GM18861 (cell line): ENCODE measurements around the gene TTC28.

Experiments used
- ATAC-seq: cut with Tn5 transposase; IDR thresholded peaks from one replicate; pipeline ENCODE4 v1.9.1; 2021; ENCODE audit not compliant: unreplicated experiment

The TTC28 gene

DNA sequence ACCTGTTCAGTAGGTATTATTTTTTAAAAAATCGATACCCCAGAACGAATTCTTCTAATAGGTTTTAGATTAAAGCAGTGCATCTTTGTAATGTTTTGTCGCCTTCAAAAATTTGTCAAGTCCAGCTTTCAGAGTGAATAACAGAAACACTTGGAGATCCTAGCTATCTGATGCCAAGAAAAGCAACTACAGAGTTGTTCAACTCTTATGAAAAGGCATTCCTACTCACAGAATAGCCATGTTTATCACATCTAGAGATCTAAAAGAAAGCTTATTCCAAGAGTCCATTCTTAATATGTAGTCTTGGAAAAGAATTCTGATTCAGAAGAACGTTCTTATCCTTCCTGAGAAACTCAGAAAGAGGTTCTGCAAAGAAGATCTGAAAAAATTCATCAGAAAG is 268.5 kb downstream of the TTC28 start:
- ATAC-seq = no peak

DNA sequence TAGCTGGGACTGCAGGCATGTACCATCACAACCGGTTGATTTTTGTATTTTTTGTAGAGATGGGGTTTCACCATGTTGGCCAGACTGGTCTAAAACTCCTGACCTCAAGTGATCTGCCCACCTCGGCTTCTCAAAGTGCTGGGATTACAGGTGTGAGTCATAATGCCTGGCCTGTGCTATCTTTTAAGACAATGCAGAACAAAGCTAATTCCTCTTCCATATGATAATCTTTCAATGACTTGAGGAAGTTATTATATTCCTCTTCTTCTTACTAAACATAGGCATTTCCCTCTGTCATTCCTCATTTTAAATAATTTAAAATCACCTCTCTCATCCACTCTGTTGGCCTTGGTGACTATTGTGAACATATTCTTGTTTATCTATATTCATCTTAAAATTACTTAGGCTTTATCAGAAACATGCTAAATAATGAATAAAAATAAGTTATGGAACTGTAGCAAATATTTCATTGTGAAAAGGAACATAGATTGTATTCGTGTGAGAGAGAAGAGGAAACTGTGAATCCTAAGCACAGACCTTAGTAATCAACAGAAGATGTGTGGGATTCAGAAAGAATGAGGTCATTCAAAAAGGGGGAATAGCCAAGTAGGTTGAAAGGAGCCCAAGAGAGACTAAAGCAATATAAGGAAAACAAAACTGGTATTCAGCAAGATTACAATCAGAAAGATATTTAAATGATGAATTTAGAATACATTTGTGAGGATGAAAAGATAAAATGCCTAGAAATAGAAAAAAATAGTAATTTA is 269.4 kb downstream of the TTC28 start:
- ATAC-seq = no peak

DNA sequence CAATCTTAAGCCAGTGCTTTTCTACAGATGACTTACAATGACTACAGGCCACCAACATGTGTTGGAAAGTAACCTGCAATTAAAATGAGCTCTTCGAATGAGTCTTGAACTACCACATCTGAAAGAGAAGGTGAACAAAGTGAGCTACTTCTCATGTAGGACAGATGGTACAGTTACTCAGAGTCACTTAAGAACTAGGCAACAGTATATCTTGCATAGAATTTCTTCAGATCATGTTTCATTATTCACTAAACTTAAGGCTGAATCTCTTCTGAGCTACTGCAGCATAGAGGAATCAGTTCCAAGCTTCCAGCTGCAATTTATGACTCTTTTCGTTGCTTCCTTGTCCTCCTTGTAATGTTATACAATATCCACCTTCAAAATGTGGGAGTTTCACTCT is 270.9 kb downstream of the TTC28 start:
- ATAC-seq = no peak

DNA sequence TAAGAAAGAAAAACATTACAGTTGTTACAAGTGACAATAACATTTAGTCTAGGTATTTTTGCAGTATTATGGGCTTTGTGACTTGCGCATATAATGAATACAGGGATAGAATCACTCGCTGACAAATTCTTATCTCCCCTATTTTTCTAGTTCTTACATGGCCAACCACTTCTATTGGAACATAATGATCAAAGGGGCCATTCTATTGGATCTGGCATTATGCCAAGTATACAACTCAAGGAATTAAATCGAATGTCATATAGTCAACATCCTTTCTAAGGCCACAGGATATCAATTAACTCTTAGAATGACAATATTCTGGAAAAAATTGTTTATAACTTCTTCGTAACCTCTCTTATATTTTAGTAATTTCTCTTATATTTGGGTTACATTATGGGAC is 272.0 kb downstream of the TTC28 start:
- ATAC-seq = no peak

DNA sequence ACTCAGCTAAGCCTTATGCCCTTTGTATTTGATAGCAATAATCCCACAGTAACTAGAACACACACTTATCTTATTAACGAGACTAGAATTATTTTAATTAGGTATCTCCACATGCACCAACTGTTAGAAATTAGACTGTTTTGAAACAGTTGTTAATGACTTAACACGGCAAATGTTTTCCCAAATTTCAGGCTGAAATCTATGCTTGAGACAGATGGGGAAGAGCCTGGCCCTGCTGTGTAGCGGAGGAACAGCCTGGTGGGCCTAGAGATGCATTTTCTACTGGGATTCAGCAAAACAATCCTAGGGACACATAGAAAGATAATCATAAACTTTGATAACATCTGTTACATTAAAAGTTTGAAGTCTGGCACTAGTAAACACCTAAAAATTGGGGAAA is 273.4 kb downstream of the TTC28 start:
- ATAC-seq = no peak

DNA sequence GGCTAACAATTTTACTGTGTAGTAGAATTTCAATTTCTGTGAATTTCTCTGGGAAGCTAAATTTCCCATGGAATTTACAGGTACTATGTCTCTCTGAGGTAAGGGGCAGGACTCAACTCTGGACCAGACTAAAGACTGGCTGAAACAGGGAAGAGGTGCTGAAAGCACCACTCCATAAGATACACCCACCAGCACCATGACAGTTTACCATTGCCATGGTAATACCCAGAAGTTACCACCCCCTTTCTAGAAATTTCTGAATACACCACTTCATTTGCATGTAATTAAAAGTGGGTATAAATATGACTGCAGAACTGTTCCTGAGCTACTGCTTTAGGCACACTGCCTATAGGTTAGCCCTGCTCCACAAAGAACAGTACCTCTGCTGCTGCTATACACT is 274.1 kb downstream of the TTC28 start:
- ATAC-seq = no peak

DNA sequence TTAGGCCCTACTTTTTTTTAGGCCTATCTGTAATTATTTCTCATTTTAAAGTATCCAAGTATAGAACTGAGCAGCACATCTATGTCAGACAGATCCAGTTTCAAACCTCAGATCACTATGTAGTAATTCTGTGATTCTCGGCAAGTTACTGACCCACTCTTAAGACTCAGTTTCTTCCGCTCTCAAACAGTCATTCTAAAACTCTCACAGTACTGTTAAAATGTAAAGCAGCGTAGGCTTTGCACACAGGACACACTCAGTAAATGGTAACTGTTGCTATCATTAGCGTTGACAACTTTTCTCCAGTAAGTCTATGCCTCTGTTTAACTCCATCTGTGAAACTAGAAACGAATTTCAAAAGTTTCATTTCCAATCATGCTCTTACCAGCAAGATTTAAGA is 277.1 kb downstream of the TTC28 start:
- no peak for ATAC-seq

DNA sequence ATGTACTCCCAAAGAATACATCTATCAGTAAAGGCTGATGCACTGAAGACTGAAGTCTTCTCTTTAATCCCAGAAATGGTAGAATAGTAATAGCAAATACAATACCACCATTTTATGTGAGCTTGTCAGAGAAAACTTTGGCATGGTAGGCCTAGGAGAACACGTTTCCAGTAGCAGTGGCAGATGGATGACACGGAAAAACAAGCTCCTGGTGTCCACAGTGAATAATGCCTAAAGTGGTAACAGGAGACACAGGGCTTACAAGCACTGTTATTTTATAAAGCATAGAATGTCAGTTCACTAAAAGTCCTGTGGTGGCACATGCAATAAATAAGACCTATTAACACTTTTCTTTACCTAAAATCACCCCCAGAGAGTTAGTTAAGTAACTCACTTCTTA is 277.6 kb downstream of the TTC28 start:
- ATAC-seq = no peak

DNA sequence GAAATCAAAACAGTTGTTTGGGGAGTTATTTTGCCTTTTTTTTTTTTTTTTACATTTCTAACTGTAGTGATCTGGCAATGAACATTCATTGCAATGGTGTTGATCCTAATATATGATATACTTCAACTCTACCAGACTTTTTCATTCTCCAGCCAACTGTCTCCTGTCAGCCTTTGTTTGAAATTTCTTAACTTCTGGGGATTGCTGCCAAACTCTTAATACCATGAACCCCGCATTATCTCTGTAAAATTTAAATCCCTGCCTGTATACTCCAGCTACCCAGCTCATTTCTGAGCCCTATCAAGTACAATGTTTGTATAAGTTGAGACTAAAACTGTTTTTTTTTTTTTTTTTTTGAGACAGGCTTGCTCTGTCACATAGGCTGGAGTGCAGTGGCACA is 280.7 kb downstream of the TTC28 start:
- ATAC-seq = no peak

DNA sequence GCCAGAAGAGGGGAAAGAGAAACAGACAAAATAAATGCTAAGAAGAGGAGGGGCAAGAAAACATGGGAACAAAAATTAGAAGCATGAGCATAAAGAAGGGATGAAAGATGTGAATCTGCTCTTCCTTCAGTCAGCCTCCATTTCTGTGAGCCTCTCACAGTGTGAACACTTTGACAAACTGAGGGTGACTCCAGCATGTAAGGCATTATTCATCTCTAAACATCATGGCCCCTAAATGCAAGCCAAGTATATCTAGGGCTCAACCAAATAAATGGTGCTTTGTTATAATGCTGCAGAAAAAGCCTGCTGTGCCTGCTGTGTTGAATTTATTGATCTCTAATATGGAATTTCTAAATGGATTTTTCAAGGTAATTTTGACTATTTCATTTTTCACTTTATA is 281.3 kb downstream of the TTC28 start:
- no peak for ATAC-seq

DNA sequence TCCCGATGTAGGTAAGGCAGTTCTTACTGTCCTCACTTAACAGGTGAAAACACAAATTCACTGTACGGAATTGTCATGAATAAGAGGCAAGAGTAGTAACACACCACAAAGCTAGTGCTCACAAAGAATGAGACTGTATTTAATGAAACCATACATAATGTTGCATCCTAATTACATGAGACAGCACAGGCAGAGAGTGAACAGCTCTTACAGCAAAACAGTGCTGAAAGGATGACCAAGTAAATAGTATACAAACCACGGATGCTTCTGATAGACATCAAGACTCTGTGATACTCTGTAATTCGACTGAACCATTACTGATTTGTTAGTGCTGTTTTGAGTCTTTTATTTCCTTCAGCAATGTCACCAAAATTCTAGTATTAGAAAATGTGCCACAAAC is 282.3 kb downstream of the TTC28 start:
- ATAC-seq = no peak

DNA sequence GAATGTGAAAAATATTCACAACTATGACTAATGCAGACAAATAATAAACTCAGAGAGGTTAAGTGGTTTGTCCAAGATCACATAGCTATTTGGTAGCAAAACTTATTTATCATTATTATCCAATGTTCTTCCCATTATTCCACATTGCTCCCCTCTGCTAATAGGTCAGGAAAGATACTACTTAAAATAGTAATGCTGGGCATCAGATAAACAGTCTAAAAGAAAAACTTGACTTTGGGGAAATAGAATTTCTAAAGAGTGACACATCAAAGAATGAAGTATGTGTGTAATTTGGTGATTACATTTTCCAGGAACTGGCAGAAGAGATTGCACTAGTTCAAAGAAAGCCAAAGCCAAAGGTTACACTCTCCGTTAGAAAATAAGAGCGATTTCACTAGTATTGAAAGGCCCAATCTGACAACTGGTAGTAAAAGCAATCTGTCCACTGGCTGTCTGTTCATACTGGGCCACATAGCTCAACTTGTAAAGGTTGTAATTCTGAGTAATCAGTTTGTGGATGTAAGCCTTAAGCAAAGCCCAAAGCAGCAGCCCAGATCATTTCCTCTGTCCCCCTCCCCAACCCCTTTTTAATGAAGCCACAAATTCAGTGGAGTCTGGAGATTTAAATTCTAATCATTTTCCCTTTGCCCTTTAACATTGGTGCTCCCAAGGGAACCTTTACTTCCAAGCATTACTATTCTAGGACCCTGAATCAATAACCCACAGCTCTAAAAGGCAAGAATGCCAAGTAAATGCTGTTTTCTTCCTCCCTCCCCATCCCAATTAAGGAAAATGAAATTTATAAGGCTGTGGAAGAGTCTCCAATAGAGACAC is 283.5 kb downstream of the TTC28 start:
- no peak for ATAC-seq

DNA sequence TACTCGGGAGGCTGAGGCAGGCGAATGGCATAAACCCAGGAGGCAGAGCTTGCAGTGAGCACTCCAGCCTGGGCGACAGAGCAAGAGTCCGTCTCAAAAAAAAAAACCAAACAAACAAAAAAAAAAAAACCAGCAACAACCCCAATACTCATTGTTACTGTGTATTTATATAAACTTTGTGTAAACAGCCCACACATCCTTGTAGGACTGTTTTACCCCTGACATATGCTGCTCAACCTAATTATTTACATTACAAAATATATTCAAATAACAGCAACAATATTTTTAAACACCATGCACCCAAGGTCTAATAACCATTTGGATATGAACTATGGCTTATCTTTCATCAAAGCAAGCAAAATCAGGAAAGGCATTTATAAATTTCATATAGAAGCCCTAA is 284.1 kb downstream of the TTC28 start:
- ATAC-seq = no peak

DNA sequence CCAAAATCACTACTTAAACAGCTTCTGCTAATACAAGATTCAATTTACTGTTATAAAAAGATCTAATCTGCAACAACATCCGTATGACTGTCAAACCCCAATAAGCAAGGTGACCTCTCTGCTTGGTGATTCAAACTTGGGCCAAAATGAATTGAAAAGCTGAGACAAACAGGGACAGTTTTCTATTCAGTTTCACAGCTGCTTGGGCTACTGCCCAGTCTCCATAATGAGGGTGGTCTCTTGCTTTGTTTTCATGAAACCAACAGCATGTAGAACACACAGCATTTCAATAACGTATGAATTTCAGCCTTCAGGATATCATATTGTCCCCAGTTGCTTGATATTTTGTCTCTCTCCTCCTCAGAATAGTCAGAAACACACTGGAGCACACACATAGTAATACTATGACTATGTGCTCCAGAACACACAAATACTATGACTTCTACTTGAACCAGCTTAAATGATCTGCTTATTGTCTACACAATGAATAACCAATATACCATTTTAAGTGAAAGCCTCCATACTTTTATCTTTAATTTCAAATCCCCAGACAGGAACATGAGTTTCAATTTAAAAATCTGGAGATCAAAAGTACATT is 285.0 kb downstream of the TTC28 start:
- ATAC-seq = no peak

DNA sequence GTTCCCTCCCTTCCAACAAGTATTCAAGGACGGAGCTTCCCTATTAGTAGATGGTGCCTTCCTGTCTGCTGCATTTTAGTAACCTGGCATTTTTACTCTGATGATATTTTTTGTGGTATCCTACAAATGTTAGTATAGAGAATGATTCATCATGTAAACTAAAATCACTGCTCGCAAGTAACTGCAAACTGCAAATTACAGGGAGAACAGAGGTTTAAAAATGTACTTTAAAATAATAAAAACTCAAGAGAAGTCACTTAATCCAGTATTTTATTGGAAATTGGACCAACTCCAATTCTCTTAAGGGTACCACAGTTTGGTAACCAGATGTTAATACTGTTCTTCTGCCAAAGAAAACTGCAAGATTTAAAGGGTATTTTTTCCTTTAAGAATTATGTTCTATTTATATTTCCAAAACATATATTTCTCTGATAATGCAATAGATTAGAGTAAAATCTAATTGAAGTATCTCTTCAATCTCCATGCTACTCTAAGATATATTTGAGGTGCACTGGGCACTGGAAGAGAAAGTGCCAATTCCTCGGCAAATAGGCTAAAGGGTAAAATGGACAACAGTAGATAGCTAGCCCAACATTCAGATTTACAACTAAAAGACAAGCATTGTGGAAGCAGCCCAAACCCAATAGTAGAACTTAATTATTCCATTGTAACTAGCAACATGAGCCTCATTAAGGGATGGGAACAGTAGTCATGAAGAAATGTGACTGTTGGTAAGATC is 298.0 kb downstream of the TTC28 start:
- no peak for ATAC-seq

DNA sequence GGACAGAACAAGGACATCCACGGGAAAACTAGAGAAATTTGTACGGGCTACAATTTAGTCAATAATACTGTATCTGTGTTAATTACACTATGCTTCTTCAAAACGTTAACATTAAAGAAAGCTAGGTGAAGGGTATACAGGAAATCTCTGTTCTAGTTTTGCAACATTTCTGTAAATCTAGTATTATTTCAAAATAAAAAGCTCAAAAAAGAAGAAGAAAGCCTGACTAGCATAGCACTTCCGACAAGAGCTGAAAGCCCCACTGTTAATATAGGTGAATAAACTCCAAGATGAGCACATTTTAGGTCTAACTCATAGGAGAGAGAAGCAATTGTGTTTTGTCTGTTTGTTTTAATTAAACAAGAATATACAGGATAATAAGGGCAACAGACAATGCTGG is 299.7 kb downstream of the TTC28 start:
- no peak for ATAC-seq

DNA sequence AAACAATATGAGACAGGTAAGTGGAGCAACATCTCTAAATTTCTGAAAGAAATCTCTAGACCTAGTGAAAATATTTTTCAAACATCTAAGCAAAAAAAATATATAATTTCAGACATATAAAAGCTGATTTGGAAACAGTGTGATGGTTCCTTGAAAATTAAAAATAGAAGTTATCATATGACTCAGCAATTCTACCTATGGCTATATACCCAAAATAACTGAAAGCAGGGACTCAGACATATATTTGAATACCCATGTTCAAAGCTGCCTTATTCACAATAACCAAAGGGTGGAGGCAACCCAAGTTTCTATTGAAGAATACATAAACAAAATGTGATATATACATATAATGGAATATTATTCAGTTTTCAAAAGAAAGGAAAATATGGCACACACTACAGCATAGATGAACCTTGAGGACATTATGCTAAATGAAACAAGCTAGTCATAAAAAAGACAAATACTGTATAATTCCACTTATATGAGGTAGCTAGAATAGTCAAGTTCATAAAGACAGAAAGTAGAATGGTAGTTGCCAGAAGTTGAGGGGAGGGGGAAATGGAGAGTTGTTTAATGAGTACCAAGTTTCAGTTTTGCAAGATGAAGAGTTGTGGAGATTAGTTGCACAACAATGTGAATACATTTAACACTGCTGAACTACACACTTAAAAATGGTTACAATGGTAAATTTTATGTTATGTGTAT is 300.4 kb downstream of the TTC28 start:
- ATAC-seq = no peak

DNA sequence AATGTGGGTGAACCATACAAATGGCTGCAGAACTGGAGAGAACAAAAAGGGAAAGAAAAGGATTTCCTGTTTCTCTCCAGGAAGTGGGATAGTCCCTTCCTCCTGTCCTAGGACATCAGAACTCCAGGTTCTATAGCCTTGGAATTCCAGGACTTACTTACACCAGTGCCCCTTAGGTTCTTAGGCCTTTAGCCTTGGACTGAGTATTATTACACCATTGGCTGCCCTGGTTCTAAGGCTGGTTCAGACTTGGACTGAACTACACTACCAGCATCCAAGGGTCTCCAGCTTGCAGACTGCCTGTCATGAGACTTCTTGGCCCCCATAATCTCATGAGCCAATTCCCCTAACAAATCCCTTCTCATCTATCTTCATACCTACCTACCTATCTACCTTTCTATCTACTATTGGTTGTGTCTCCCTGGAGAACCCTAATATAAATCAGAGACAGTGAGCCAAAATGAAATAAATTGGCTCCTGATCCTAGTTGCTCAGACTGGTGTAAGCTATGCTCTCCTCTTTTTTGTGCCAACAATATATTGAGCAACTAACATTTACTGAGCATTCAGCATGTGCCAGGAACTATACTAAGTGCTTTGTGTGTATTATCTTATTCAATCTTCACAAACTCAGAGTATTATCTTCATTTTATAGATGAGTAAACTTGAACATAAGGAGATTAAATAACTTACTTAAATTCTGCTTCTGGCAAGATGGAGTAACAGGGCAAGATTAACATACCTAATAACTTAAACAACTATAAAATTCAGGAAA is 303.7 kb downstream of the TTC28 start:
- ATAC-seq = no peak

DNA sequence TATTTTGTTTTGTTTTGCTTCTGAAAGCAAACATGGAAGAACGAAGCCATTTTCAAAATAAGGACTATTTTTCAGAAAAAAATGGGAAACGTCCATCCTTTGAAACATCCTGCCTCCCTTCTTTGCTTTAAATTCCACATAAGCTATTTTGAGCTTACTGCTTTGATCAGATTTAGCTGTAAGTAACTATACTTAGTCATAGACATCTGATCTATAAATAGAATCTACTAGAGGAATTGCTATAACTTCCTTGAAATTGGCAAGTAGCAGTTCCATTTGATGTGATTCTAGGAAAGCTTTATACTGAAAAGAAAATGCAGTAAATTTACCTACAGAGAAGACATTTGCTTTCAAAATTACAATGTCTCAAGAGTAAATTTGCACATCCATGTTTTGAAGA is 305.8 kb downstream of the TTC28 start:
- ATAC-seq = no peak

DNA sequence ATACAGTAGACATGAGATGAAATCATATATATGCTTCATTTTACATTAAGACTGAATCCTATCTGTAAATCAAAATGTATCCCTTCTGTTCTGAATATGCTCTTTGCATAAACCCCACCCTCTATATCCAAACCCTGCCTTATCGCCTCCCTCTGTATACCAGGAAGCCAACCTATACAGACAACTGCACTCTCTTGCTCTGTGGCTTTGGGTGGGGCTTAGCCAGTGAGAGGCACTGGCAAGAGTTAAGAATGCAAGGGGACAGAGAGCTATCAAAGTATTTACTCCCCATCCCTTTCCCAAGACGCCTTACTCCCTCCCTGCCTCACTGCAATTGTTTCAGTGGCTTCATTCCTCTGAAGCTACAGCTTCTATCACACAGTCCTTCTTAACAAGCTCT is 309.8 kb downstream of the TTC28 start:
- ATAC-seq = no peak
